ENCODE measurements around the gene DKKL1.
A peak's percentile ranks its signal among the peaks of the same experiment; 100 is the strongest.

DNA sequence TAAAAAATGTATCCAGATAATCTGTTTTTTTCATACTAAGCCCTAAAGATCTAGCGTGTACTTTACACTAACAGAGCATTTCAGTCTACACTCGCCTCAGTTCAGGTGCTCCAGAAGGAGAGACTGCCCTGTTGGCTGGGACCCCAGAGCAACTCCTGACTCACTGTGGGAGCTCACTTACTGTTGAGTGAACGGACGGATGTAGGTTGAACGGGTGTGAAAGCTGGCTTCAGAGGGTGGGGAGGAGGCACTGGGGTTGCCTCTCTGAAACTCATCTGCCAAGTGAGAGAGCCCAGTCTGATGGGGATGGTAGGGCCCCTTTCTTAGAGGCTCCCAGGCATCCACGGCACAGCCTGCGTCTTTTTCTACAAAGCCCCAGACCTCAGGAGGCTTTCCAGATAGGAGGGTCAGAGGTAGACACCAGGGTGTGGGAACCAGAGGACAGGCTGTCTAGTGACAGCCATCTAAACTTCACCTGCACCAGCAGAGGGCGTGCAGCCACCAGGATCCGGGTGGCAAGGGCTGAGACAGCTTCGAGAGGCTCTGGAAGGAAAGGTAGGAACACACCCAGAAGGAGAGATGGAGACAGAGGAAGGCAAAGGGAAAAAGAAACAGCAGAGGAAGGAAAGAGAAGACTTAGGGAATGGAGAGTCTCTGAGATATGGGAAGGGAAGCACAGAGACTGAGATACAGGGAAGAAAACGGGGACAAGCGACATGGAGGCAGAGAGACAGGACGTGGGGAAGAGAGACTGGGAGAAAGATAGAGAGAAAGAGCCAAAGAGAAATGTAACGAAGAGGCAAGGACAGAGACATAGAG lies 28.1 kb downstream of the DKKL1 start:
- TF ChIP-seq, protein P1, sequence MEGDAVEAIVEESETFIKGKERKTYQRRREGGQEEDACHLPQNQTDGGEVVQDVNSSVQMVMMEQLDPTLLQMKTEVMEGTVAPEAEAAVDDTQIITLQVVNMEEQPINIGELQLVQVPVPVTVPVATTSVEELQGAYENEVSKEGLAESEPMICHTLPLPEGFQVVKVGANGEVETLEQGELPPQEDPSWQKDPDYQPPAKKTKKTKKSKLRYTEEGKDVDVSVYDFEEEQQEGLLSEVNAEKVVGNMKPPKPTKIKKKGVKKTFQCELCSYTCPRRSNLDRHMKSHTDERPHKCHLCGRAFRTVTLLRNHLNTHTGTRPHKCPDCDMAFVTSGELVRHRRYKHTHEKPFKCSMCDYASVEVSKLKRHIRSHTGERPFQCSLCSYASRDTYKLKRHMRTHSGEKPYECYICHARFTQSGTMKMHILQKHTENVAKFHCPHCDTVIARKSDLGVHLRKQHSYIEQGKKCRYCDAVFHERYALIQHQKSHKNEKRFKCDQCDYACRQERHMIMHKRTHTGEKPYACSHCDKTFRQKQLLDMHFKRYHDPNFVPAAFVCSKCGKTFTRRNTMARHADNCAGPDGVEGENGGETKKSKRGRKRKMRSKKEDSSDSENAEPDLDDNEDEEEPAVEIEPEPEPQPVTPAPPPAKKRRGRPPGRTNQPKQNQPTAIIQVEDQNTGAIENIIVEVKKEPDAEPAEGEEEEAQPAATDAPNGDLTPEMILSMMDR (IDR thresholded peaks at IDR 0.05) = peak; percentile 63 to 91 (median 75)
- TF ChIP-seq POLR2A (IDR thresholded peaks at IDR 0.05) = no peak
